Panc1 (cell line): ENCODE results near the gene MUC5AC. TPM values are rescaled to one million over a fixed set of nuclear protein-coding genes. Genes with fewer than 3 reads are reported as not detected.

Experiments
- ATAC-seq: fragments of 200-7000 bp; cut with Tn5 transposase; 2 replicates; pipeline ENCODE4 v1.9.1; 2020; ENCODE audit warnings: mild to moderate bottlenecking, moderate library complexity
- BruUV-seq: library from RNA; stranded (reverse); fragments of 400-500 nt; replicated peaks from 2 replicates; lab custom pipeline; 2021; lab: Mats Ljungman, UMichigan
- CTCF ChIA-PET: fragments of 300-600 bp; sonication (Branson Sonifier 250); formaldehyde crosslinking; loops from one replicate; lab custom pipeline; 2022; ENCODE audit warnings: antibody characterized with exemption; lab: Charles Lee
- POLR2A ChIA-PET: fragments of 300-600 bp; sonication (Branson Sonifier 250); formaldehyde crosslinking; loops from one replicate; lab custom pipeline; 2022; ENCODE audit warnings: antibody characterized with exemption; lab: Charles Lee
- DNase-seq: peaks from one replicate; pipeline ENCODE4 v3.0.0-alpha.2; 2010; ENCODE audit warnings: low read depth, low spot score
- H3K27ac ChIP-seq: 2 replicates; pipeline ENCODE4 v1.5.1; 2011; ENCODE audit warnings: mild to moderate bottlenecking, low read length, inconsistent platforms
- H3K27me3 ChIP-seq: fragments of 200-500 bp; sonication (Bioruptor generic); 2 replicates; pipeline ENCODE4 v1.6.0; 2014; ENCODE audit warnings: low read length, inconsistent platforms; ENCODE audit not compliant: control insufficient read depth, insufficient read depth
- H3K36me3 ChIP-seq: fragments of 200-500 bp; sonication (Bioruptor generic); 2 replicates; pipeline ENCODE4 v1.5.1; 2014; ENCODE audit warnings: inconsistent platforms, mild to moderate bottlenecking, low read length, moderate library complexity; ENCODE audit not compliant: control insufficient read depth, insufficient read depth
- H3K4me1 ChIP-seq: 2 replicates; pipeline ENCODE4 v1.5.1; 2011; ENCODE audit warnings: inconsistent platforms, mild to moderate bottlenecking, low read length, moderate library complexity; ENCODE audit not compliant: control insufficient read depth, insufficient read depth
- H3K4me3 ChIP-seq, 2 experiments: 2 replicates each; pipeline ENCODE4 v1.5.1; 2011 to 2012; ENCODE audit warnings: low read depth in 2 of 2, low read length in 2 of 2, mild to moderate bottlenecking in 2 of 2, inconsistent platforms in 1 of 2, moderate library complexity in 1 of 2
- H3K9me3 ChIP-seq: fragments of 200-500 bp; sonication (Bioruptor generic); 2 replicates; pipeline ENCODE4 v1.5.1; 2014; ENCODE audit warnings: low read depth, mild to moderate bottlenecking, inconsistent platforms, low read length, moderate library complexity; ENCODE audit not compliant: control insufficient read depth, insufficient read depth
- CTCF ChIP-seq: fragments of 450-650 bp; IDR thresholded peaks from 2 replicates; pipeline ENCODE4 v1.5.1; 2017; ENCODE audit warnings: mild to moderate bottlenecking
- POLR2AphosphoS5 ChIP-seq: IDR thresholded peaks from 2 replicates; pipeline ENCODE4 v1.6.1; 2012; ENCODE audit warnings: mild to moderate bottlenecking, low read depth, low read length, moderate library complexity
- REST ChIP-seq, 2 experiments: IDR thresholded peaks; 2 replicates each; pipeline ENCODE4 v1.6.1; 2011 to 2012; ENCODE audit warnings: low read depth in 2 of 2, control low read depth in 1 of 2, low read length in 1 of 2, mild to moderate bottlenecking in 1 of 2, moderate library complexity in 1 of 2; ENCODE audit not compliant: insufficient read depth in 1 of 2
- SIN3A ChIP-seq: IDR thresholded peaks from 2 replicates; pipeline ENCODE4 v1.6.1; 2012; ENCODE audit warnings: low read depth, mild to moderate bottlenecking, low read length, moderate library complexity, borderline replicate concordance; ENCODE audit not compliant: insufficient read depth
- TCF7L2 ChIP-seq: IDR thresholded peaks from 2 replicates; pipeline ENCODE4 v1.6.1; 2011; ENCODE audit warnings: mild to moderate bottlenecking, low read depth, low read length, inconsistent platforms
- in situ Hi-C: cut with HindIII; loops from 2 replicates; pipeline ENCODE4 v1.10.0; 2016; ENCODE audit warnings: low sequenced_read_pairs, low pct_unique_long_range_greater_than_20kb
- intact Hi-C: fragments of 100-400 bp; cut with micrococcal nuclease; formaldehyde crosslinking; loops from one replicate; pipeline ENCODE4 v1.10.0; 2022; ENCODE audit not compliant: unreplicated experiment
- total RNA-seq: library from RNA; stranded (reverse); gene quantifications from one replicate; pipeline ENCODE4 v1.2.1, GENCODE V29; 2021; ENCODE audit not compliant: unreplicated experiment

MUC5AC gene
- total RNA-seq, 1 experiment from 2014 or later = 0.03 TPM

- Histone ChIP-seq H3K4me1 (peaks cover 9% of the 10 kb centered on the region), H3K27ac (no peak overlapping the region), H3K9me3 (no peaks in the 10 kb centered on the region), H3K4me3 (no peak overlapping the region), H3K36me3 (no peaks in the 10 kb centered on the region), H3K27me3 (no peaks in the 10 kb centered on the region)
- BruUV-seq = no TSS peak
- in situ Hi-C loops (no loop called here), intact Hi-C loops (no loop called here)
- DNase-seq = no peak
- TF ChIP-seq TCF7L2 (no peak), POLR2AphosphoS5 (no peak), SIN3A (no peak), CTCF (no peak), REST (IDR thresholded peaks at IDR 0.05; ENCODE audit: insufficient read depth in 1 of 2, low read depth in 2 of 2, low read length in 1 of 2) (no peak)
- ChIA-PET POLR2A (no interaction called here), CTCF (no interaction called here)
- ATAC-seq = no peak; the same call in 1 of the 2 replicates
These were observed 11.0 kb downstream of the MUC5AC start for GRCh38 chr11:1168721-1169161.

- in situ Hi-C loops = no loop called here
- POLR2A ChIA-PET = no interaction called here
- no peaks in the 10 kb centered on the region for H3K9me3 ChIP-seq
These were observed 13.7 kb downstream of the MUC5AC start for GRCh38 chr11:1171223-1171984.

More at GRCh38 chr11:1171223-1171984, 13.7 kb downstream of the MUC5AC start:
- no peak for TF ChIP-seq REST (IDR thresholded peaks at IDR 0.05; ENCODE audit: insufficient read depth in 1 of 2, low read depth in 2 of 2, low read length in 1 of 2)
- TF ChIP-seq TCF7L2 = no peak
- TF ChIP-seq POLR2AphosphoS5 = no peak
- TF ChIP-seq CTCF = no peak
- TF ChIP-seq SIN3A = no peak
- H3K36me3 ChIP-seq = no peaks in the 10 kb centered on the region
- H3K4me3 ChIP-seq = no peak overlapping the region
- no peaks in the 10 kb centered on the region for H3K27me3 ChIP-seq
- no peak overlapping the region for H3K27ac ChIP-seq
- BruUV-seq = no TSS peak
- intact Hi-C loops = no loop called here
- DNase-seq (no peak), ATAC-seq (no peak)
- CTCF ChIA-PET = no interaction called here
- H3K4me1 ChIP-seq = no peaks in the 10 kb centered on the region
